NCI-H226 (cell line): Measurements from ENCODE around the gene S100A12.
"Not testable (repeated sequence)": the region's sequence is repeated elsewhere in the genome, so short reads cannot be mapped to it uniquely, and the experiment has no call there.

ENCODE experiments used
- DNase-seq: peaks from one replicate; pipeline ENCODE4 v3.0.0-alpha.2; 2015

S100A12 gene

DNA sequence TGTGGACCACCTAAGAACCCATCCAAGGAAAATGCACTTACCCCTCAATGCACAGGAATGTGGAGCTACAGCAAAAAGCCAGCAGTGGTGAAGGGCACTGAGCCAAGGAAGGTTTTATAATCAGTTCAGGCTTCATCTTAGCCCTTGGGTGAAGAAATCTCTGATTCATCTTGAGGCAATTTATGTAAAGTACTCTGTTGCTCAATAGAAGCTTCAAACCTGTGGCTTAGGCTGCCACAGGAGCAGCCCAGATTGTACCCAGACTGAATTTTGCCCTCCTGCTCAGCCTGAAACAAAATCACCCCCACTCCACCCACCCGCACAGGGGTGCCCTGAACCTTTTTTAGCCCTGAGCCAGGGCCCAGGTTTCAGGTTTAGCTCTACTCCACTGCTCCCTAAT lies at the start of gene S100A12:
S100A12 (minus strand) TSS at position 111 of the 400 bp plus-strand sequence. CDS start 1,029 bp downstream, outside the sequence.
- DNase-seq: peak; percentile 95

DNA sequence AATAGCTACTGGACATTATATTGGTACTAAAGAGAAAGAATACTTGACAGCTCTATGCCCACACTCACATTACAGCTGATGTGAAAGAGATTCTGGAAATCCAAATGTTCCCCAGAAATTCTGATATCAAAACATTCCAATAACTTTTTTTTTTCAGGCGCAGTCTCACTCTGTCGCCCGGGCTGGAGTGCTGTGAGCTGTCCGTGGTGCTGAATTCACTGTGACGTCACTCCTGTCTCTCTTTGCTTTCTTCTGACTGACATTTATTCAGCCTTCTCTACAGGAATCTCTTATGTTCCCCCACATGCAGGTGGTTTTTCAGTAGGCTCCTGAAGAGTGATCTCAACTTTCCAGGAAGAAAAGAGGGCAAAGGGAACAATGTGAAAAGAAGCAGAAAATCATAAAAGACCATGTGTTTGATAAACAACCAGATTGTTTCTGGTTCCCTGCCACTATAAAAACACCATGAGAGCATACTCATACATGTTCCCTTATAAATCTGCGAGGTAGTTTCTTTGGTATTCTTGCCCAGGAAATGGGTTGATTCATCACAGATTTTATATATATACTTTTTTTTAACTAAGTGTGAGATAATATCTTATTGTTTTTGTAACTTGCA lies 47.1 kb upstream of the S100A12 start:
- DNase-seq: peak; percentile 53

DNA sequence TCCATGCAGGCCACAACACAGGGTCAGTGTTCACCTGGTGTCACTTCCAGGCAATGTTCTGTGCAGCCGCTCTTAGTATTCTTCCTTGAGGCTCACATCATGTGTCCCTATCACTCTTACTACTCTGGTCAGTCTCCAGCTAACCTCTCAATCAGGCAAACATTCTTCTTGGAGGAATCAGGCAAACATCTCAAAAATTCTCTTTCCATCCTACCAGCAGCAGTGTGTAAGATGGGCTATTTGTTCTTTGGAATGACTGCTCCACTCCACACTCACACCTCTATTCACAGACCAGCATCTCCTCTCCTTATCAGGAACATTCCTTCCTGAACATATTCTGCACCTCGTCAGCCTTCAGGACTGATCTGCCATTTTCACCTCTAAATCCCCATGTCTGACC lies 44.9 kb upstream of the S100A12 start:
- DNase-seq: no peak

DNA sequence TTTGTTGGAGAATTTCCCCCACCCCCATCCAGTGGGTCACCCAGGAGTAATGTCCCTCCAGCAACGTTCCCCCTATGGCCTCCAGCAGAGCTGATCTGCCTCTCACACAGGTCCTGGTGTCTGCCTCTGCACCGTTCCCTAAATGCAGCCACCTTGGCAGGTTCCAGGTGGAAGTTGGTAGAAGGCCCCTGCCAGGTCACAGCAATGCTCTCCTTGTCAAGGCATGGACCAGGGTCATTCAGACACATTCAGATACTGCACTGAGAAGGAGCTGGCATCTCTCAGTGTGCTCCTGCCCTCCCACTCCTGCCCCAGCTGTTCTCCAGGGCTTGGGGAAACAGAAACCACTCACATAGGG lies 44.0 kb upstream of the S100A12 start:
- not testable (repeated sequence) for DNase-seq

DNA sequence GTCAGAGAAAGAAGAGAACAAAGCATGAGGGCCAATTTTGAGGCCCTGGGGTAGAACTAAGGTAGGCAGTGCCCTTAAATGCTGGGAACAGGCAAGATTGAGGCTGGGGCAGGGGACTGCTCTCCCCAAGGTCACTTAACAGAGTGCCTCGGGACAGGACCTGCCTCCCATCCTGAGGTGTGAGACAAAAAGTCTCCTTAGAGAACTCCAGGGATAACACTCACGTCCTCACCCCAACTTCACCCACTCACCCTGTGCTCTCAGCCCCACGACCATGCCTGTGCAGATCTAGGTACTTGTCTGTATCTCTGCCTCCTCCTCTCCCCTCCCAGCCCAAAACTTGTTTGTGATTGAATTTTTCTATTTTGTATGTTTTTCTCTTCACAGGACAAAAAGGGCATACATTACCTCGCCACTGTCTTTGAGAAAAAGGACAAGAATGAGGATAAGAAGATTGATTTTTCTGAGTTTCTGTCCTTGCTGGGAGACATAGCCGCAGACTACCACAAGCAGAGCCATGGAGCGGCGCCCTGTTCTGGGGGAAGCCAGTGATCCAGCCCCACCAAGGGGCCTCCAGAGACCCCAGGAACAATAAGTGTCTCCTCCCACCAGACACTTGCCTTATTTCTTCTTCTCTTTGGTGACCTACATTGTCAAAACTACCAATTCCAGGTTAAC lies 43.5 kb upstream of the S100A12 start:
- not testable (repeated sequence) for DNase-seq

DNA sequence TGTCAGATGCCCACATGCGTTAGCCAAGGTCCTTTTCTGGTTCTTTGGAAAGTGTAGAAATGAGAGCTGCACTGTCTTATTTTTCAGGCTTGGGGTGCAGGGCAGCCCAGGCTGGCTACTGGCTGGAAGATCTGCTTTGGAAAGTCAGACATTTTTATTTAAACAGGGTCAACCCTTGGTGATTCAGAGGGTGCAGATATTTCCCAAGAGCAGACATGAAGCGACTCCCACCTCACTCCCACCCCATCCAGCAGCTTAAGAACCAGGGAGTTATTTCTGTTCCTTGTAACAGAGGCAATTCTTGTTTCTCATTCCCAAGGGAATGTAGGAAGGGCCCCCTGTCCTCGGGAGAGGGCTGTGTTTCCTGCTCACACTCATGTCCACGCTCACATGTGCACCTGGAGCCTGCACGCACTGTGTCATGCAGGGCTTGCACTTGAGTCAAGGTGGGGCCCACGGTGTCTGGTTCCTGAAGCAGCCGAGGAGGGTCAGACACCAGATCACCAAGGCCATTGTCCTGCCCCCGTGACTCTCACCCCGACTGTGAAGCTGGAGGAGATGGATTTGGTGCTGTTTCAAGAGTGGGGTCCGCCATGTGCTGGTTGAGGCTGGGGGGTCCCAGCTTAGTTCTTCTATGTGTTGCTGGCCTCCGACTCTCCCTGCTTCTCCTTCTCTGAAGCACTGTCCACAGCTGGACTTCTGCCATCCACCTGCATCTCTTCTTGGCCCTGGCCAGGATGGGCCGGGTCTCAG lies 41.9 kb upstream of the S100A12 start:
- no peak for DNase-seq

DNA sequence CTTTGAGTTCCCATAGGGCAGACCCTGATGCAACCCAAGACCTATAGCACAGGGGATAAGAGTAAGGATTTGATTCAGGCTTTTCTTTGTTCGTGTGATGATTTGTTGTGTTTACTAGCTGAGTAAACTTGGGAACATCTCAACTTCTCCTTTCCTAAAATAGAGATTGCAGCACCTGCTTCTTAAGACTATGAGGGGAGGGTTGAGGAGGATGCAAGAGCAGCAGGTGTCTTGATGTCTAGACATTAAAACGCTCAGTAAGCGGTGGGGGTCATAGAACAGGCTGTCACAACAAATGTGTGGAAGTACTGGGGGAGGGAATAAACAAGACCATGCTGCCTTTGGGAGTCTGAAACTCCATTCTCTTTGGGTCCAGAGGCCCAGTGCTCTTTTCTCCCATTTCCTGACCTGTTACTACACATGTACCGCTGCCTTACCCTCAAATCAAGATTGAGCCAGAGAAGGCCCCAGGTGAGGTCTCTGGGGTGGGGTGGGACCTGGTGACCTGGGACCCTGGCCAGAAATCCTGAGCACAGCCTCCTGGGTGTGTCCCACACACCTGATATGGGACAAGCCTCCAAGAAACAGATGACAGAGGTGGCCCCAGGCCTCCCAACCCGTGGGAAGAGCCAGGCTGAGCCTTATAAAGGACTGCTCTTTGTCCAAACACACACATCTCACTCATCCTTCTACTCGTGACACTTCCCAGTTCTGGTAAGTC lies 40.6 kb upstream of the S100A12 start, which contains the start of gene S100A7A:
S100A7A (plus strand) TSS at position 671 of the 721 bp plus-strand sequence. CDS start 1,563 bp downstream, outside the sequence.
- DNase-seq: no peak

DNA sequence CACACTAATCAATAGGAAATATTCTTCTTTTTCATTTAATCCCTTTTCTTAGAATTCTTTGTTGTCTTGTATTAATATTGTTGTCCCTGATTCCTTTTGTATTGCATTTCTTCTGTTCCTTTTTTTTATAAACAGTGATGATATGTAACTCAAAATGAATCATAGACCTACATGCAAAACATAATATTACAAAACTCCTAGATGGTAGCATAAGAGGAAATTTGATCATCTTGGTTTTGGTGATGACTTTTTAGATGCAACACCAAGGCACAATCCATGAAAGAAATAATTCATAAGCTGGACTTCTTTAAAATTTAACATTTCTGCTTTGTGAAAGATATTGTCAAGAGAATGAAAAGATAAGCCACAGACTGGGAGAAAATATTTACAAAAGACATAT lies 38.5 kb upstream of the S100A12 start:
- DNase-seq: not testable (repeated sequence)

DNA sequence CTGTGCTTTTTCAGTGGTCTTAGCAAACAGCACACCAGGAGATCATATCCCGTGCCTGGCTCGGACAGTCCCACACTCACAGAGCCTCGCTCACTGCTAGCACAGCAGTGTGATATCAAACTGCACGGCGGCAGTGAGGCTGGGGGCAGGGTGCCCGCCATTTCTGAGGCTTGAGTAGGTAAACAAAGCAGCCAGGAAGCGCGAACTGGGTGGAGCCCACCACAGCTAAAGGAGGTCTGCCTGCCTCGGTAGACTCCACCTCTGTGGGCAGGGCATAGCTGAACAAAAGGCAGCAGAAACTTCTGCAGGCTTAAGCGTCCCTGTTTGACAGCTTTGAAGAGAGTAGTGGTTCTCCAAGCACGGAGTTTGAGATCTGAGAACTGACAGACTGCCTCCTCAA lies 31.9 kb upstream of the S100A12 start:
- DNase-seq: not testable (repeated sequence)

DNA sequence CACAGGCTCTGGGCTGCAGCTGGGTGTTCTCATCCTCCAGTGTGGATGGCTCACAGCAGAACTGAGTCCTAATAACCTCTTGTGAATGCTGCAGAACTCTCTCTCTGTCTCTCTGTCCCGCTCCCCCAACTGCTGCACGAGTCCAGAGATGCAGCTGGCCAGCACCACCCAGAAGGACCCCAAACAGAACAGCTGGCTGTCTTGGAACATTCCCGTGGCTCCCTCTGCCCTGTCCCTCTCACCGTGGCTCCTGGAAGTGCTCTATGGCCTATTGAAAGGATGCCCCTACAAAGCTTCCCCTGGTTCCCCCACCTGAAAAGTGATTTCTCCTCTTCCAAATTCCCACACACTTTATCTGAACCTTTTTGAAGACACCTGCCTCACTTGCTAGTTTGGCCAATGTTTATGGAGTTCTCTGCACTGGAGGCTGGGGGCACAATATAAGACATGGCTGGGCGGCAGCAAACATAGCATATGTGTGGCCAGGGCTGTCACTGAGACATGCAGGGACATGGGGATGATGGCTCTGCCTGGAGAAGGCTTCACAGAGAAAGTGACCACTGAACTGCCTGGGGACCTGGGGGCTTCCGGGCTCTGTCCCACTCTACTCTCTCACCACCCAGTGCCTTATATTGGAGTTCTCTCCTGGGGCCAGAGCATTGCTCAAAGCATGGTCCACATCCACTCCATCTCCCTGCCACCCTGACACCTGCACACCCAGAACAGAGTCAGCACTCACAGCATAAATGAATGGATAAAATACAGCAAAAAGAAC lies 30.6 kb upstream of the S100A12 start:
- DNase-seq: not testable (repeated sequence)

DNA sequence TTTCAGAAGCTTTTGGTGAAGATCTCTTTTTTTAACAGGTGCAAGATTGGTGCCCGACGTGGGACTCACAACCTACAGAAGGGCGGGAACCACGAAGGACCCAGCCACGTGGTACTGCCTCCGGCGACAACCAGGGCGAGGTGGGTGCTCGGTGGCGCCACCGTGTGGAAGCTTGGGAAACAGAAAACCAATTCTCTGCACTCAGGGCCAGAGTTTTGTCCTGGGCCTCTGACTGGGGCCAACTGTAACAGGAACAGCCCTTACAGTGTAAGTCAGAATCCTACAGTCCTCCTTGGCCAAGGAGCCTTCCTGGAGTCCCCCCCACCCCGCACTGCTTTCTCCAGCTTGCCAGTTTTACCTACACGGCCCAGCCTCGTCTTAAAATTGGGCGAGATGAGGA lies 29.3 kb upstream of the S100A12 start:
- DNase-seq: no peak

DNA sequence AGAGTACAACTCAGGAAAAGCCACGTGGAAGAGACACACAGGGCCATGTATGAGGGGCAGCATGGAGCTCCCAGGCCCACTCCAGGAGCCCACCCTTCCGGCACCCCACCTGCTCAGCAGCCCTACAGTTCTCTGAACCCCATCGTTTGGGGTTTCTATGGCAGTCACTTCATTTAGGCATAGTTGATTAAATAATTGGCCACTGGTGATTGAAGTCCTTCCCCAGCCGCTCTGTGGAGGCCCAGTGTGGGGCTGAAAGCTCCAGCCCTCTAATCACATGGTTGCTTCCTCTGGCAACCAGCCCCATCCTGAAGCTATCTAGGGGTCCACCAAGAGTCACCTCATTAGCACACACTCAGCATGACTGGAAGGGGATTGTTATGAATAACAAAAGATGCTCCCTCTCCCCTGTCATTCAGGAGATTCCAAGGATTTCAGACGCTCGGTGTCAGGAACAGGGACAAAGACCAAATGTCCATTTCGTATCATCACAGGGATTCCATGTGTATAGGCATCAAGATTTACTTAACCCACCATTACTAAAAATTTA lies 28.7 kb upstream of the S100A12 start:
- DNase-seq: no peak

DNA sequence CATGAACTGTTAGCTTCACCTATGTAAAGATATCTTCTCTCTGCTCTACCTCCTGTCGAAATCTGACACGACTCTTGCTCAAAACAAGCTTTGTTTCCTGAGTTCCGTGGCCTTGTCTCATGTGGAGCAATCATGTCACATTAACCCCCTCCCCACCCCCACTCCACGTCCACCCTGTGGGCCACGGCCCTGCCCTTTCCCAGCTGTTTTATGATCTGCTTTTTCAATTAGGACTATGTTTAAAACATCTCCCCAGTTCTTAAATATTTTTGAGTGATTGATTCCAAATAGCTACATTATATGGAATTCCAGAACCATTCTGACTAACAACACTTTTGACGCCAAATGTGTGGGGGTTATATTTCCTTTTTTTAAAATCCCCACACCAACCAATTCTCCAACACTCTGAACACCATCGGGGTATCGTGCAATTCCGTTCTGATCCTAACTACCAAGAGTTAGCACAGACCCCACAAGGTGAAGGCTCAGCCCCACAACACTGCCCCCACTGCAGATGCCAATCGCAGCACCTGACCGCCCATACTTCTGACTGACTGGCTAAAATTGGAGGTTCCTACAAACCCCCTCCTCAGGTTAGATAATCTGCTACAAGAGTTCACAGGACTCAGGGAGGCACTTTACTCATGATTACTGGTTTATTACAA lies 28.1 kb upstream of the S100A12 start:
- DNase-seq: no peak

DNA sequence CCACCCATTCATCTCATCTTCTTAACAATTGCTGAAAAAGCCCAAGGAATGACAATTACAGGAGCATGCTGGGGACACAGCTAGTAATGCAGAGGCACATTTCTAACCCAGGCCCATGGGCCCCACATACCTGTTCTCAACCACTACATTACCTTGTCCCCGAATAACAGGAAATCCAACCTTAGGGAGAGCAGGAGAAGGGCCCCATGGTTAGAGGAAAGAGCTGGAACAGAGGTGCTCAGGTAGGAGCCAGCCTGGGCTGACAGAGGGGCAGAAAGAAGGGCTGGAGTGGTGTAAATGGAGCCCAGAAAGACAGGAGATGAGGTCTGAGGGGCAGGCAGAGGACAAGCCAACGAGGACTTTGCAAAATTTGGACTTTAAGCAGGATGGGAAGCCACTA lies 26.8 kb upstream of the S100A12 start:
- DNase-seq: no peak

DNA sequence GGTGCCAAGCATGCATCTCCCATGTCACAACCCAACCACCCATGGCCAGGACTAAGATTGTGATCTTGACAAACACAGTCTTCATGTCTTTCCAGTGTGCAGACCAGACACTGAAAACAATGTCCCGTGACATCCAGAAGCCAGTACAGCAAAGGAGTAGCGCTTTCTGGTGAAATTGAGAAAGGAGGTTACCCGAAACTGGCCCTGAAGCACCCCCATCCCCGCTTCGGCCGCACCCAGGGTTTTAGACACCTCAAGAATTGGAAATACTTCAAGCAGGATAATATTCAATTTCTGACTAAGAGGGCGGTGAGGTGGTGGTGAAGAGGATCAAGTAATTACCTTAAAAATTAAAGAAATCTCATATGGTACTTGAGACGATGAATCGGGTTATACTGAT lies 26.0 kb upstream of the S100A12 start:
- no peak for DNase-seq

DNA sequence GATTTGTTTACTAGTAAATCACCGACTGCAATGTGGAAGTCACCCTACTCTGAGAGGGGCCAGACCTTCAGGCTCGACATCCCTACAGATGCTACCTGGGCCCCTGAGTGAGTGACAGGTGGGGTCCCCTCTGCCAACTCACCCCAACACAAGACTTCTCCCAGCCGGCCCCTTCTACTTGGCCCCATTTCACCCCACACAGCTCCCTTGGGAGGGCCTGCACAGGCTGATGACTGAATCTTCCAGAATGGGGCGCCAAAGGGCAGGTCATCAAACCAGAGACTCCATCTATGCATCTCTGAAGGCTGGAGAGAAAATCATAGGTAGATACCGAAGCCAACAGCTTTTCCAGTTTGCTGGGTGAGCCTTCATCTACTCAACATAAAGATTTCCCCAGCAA lies 24.8 kb upstream of the S100A12 start:
- DNase-seq: no peak

DNA sequence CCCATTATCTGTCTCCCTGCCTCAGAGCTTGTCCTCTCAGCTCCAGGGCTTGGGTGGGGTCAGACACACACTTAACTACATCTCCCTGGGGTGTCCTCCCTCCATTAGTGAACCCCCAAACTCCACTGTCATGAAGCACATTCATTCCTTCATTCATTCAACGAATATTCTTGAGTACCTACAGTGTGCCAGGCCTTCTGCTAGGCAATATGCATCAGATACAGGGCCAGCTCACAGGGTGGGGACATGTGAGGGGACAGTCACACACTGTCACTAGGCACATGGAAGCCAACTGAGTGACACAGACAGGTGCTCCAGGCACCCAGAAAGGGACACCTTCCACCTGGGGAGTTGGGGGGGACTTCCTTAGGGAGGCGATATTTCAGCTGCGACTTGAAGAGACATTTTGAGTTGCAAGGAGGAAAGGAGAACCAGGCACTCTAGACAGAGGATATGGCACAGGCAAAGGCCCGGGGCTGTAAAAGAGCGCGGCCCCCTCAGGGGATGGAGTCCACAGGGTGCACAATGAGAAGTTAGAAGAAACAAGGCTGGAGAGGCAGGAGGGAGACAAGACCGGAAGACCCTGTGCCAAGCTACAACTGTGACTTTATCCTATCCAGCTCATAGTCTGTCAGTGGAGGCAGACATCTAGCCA lies 24.1 kb upstream of the S100A12 start:
- no peak for DNase-seq

DNA sequence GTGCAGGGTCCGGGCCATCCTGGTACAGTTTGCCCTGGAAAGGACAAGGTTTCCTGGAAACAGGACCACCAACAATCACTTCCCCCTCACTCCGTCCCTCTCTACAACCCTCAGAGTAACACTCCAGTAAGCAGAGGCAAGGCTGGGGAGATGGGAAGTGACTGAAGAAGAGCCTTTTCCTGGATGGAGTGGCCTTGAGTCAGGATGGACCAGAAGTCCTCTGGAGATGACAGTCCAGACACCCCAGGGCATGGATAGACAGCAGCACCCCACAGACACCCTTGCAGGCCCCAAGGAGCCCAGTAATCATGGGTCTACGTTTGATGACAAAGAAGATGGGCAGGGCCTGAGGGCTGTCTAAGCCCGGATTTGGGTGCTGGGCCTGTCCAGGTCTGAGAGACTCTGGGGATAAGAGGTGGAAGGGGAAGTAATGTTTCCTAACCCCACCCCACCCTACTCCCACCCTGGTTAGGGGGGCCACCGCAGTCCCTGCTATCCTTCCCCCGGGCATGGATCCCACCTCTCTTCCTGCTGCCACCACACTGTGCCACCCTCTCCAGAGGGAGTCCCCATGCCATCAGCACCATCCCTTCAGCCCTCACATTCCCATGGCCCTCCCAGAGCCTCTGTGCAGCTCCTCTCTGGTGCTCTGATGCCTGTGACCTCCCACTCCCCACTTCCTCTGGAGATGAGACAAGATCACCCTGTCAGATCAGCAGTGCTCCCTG lies 22.7 kb upstream of the S100A12 start:
- no peak for DNase-seq

DNA sequence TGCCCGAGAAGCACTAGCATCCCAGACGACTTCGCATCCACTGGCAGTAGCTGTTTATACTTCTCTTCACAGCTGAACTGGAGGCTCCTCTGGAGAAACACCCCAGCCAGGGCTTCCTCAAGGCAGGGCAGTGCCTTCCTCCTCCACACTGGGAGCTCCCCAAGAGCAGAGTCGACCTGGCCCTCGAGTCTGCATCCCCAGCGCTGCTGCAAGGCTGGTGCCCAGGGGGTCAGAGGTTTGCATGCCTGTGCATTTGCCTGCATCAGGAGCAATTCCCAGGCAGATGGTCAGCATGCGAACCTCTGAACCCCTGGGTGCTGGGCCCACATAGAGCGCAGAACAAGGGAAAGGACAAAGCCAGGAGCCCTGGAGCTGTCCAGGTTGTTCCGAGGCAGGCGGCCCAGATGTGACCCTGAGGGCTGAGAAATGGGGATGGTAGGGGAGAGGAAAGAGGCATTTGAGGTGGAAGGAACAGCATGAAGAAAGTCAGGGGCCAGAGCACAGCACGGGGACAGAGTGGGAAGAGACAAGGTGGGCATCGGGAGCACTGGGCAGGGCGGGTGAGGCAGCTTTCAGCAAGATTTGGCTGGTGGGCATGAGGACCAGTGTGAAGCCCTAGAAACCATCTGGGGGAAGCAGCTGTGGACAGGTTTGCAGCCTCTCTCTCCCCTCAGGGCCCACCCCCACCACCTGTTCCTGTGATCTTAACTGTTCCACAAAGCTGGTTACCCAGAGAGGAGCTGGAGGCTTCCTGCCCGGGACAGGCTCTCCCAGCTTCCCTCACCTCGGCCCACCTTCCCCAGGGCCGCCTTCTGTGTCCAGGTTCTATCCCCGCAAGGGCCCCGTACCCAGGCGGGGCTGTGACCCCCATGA lies 21.9 kb upstream of the S100A12 start:
- no peak for DNase-seq
